H9 (cell line): ENCODE results near the gene PNPLA7. TPM values are rescaled to one million over a fixed set of nuclear protein-coding genes. Genes with fewer than 3 reads are reported as not detected.
A peak's percentile ranks its signal among the peaks of the same experiment; 100 is the strongest.

Experiments
- DNase-seq: peaks from one replicate; pipeline ENCODE4 v3.0.0-alpha.2; 2017
- H2AFZ ChIP-seq: one replicate; pipeline ENCODE4 v1.6.1; 2013; ENCODE audit warnings: mild to moderate bottlenecking, low read length, control low read depth, moderate library complexity
- H2AK5ac ChIP-seq: 2 replicates; pipeline ENCODE4 v1.6.1; 2013; ENCODE audit warnings: low read length, control low read depth, mixed read lengths; ENCODE audit not compliant: insufficient read length
- H2BK120ac ChIP-seq: one replicate; pipeline ENCODE4 v1.6.1; 2013; ENCODE audit warnings: low read depth, mild to moderate bottlenecking, low read length, control low read depth, inconsistent platforms; ENCODE audit not compliant: poor library complexity, severe bottlenecking
- H2BK12ac ChIP-seq: 2 replicates; pipeline ENCODE4 v1.6.1; 2013; ENCODE audit warnings: low read length, control low read depth, mixed read lengths, low read depth; ENCODE audit not compliant: insufficient read length
- H2BK15ac ChIP-seq: 2 replicates; pipeline ENCODE4 v1.6.1; 2013; ENCODE audit warnings: low read depth, low read length, control low read depth
- H2BK20ac ChIP-seq: one replicate; pipeline ENCODE4 v1.6.1; 2013; ENCODE audit warnings: low read depth, mild to moderate bottlenecking, low read length, control low read depth, inconsistent platforms; ENCODE audit not compliant: poor library complexity, severe bottlenecking
- H2BK5ac ChIP-seq: 2 replicates; pipeline ENCODE4 v1.6.1; 2013; ENCODE audit warnings: low read length, control low read depth, mixed read lengths; ENCODE audit not compliant: insufficient read length
- H3K14ac ChIP-seq: 2 replicates; pipeline ENCODE4 v1.6.1; 2013; ENCODE audit warnings: low read length, control low read depth; ENCODE audit not compliant: insufficient read depth
- H3K18ac ChIP-seq: 2 replicates; pipeline ENCODE4 v1.6.1; 2013; ENCODE audit warnings: low read depth, mild to moderate bottlenecking, mixed read lengths, low read length, control low read depth; ENCODE audit not compliant: insufficient read length
- H3K23ac ChIP-seq: 2 replicates; pipeline ENCODE4 v1.6.1; 2013; ENCODE audit warnings: low read length, control low read depth, mixed read lengths, low read depth; ENCODE audit not compliant: insufficient read length
- H3K23me2 ChIP-seq: 2 replicates; pipeline ENCODE4 v1.6.1; 2013; ENCODE audit warnings: low read depth, mild to moderate bottlenecking, mixed read lengths, low read length, control low read depth; ENCODE audit not compliant: insufficient read length, poor library complexity, severe bottlenecking
- H3K27ac ChIP-seq: 2 replicates; pipeline ENCODE4 v1.5.1; 2013; ENCODE audit warnings: low read length, control low read depth, mixed read lengths, low read depth; ENCODE audit not compliant: insufficient read length
- H3K27me3 ChIP-seq: 2 replicates; pipeline ENCODE4 v1.6.1; 2013; ENCODE audit warnings: low read length, control low read depth, inconsistent platforms; ENCODE audit not compliant: insufficient read depth
- H3K4ac ChIP-seq: 2 replicates; pipeline ENCODE4 v1.6.1; 2013; ENCODE audit warnings: low read depth, mild to moderate bottlenecking, control low read depth, inconsistent platforms, low read length, moderate library complexity
- H3K4me1 ChIP-seq: 2 replicates; pipeline ENCODE4 v1.6.1; 2013; ENCODE audit warnings: low read length, control low read depth, inconsistent platforms; ENCODE audit not compliant: insufficient read depth
- H3K4me2 ChIP-seq: 2 replicates; pipeline ENCODE4 v1.6.1; 2013; ENCODE audit warnings: low read length, control low read depth, mixed read lengths; ENCODE audit not compliant: insufficient read length, insufficient read depth
- H3K56ac ChIP-seq: 2 replicates; pipeline ENCODE4 v1.6.1; 2013; ENCODE audit warnings: low read depth, mild to moderate bottlenecking, mixed read lengths, low read length, control low read depth; ENCODE audit not compliant: insufficient read length
- H3K79me1 ChIP-seq: 2 replicates; pipeline ENCODE4 v1.6.1; 2013; ENCODE audit warnings: low read depth, mild to moderate bottlenecking, moderate library complexity, low read length, control low read depth, inconsistent platforms; ENCODE audit not compliant: insufficient read depth, poor library complexity, severe bottlenecking
- H3K79me2 ChIP-seq: 2 replicates; pipeline ENCODE4 v1.6.1; 2013; ENCODE audit warnings: low read length, control low read depth, inconsistent platforms; ENCODE audit not compliant: insufficient read depth
- H3K9ac ChIP-seq: 2 replicates; pipeline ENCODE4 v1.6.1; 2013; ENCODE audit warnings: low read length, control low read depth, mixed read lengths; ENCODE audit not compliant: insufficient read length; ENCODE audit errors: extremely low read depth
- H3K9me3 ChIP-seq: one replicate; pipeline ENCODE4 v1.6.1; 2013; ENCODE audit warnings: low read depth, low read length, inconsistent platforms; ENCODE audit not compliant: control insufficient read depth
- H3T11ph ChIP-seq: one replicate; pipeline ENCODE4 v1.6.1; 2013; ENCODE audit warnings: mild to moderate bottlenecking, low read length, control low read depth, inconsistent platforms
- H4K20me1 ChIP-seq: one replicate; pipeline ENCODE4 v1.6.1; 2013; ENCODE audit not compliant: control insufficient read depth, insufficient read length, insufficient read depth
- H4K5ac ChIP-seq: 2 replicates; pipeline ENCODE4 v1.6.1; 2013; ENCODE audit warnings: low read depth, mild to moderate bottlenecking, mixed read lengths, low read length, control low read depth; ENCODE audit not compliant: insufficient read length
- H4K8ac ChIP-seq: replicated peaks from 2 replicates; pipeline ENCODE4 v1.6.1; 2013; ENCODE audit warnings: low read length, control low read depth, mixed read lengths, low read depth; ENCODE audit not compliant: insufficient read length
- H4K91ac ChIP-seq: 2 replicates; pipeline ENCODE4 v1.6.1; 2013; ENCODE audit warnings: low read depth, mild to moderate bottlenecking, moderate library complexity, mixed read lengths, low read length, control low read depth; ENCODE audit not compliant: insufficient read length
- H3K27ac Mint-ChIP-seq, 3 experiments: 2 replicates in 2 of 3; 3 replicates in 1 of 3; pipeline ENCODE4 v1.8.0; 2020 to 2021; ENCODE audit warnings: mixed read lengths in 3 of 3, mild to moderate bottlenecking in 1 of 3, moderate library complexity in 1 of 3
- H3K27me3 Mint-ChIP-seq: 2 replicates; pipeline ENCODE4 v1.8.0; 2021; ENCODE audit warnings: low read depth, mild to moderate bottlenecking, moderate library complexity, mixed read lengths
- H3K36me3 Mint-ChIP-seq, 3 experiments: 2 replicates in 2 of 3; 3 replicates in 1 of 3; pipeline ENCODE4 v1.8.0; 2020 to 2021; ENCODE audit warnings: low read depth in 3 of 3, mixed read lengths in 3 of 3; ENCODE audit not compliant: insufficient read depth in 1 of 3
- H3K4me1 Mint-ChIP-seq, 2 experiments: 2 replicates each; pipeline ENCODE4 v1.8.0; 2020; ENCODE audit warnings: mixed read lengths in 2 of 2
- H3K4me3 Mint-ChIP-seq, 2 experiments: 2 replicates in 1 of 2; 3 replicates in 1 of 2; pipeline ENCODE4 v1.8.0; 2020 to 2021; ENCODE audit warnings: mild to moderate bottlenecking in 2 of 2, mixed read lengths in 2 of 2, moderate library complexity in 1 of 2
- H3K9me3 Mint-ChIP-seq, 2 experiments: 2 replicates in 1 of 2; 3 replicates in 1 of 2; pipeline ENCODE4 v1.8.0; 2020; ENCODE audit warnings: mild to moderate bottlenecking in 2 of 2, mixed read lengths in 2 of 2, moderate library complexity in 1 of 2
- WGBS: extraction: QIAGEN DNeasy Blood & Tissue Kit; methylation state at CpG from one replicate; pipeline ENCODE4 v1.1.7; 2013; ENCODE audit warnings: missing lambda C conversion rate, low lambda C conversion rate, mixed read lengths; ENCODE audit not compliant: insufficient read length; ENCODE audit errors: extremely low coverage; 5-methylcytosine and 5-hydroxymethylcytosine counted together
- total RNA-seq: library from RNA; stranded (reverse); gene quantifications from 2 replicates; pipeline ENCODE4 v1.2.1, GENCODE V29; 2021
- TF ChIP-seq, protein P1 (sequence below): fragments of 200-600 bp; sonication (generic); conservative IDR thresholded peaks from 3 replicates; pipeline ENCODE4 v1.8.0; 2021; ENCODE audit warnings: antibody characterized with exemption, mild to moderate bottlenecking

The PNPLA7 gene
- total RNA-seq, 1 experiment from 2014 or later = 1.8 TPM

- H3K4me1 Mint-ChIP-seq = no peaks in the 10 kb centered on the region
- Histone ChIP-seq H3K79me2 (no peaks in the 10 kb centered on the region; the same call in 1 of the 2 replicates), H2BK120ac (no peak overlapping the region), H3K56ac (no peak overlapping the region), H3K27me3 (no peaks in the 10 kb centered on the region), H4K5ac (peak overlapping the region; percentile 34), H2BK12ac (no peak overlapping the region), H3K4me2 (no peak overlapping the region), H2BK20ac (no peak overlapping the region), H3K27ac (no peak overlapping the region), H3T11ph (no peak overlapping the region), H4K20me1 (no peaks in the 10 kb centered on the region), H3K9me3 (no peaks in the 10 kb centered on the region), H4K91ac (no peak overlapping the region), H4K8ac (no peak overlapping the region), H3K9ac (no peak overlapping the region), H3K4ac (no peak overlapping the region), H3K79me1 (peaks cover 9% of the 10 kb centered on the region), H2AK5ac (no peak overlapping the region), H2BK5ac (no peak overlapping the region), H3K23me2 (no peaks in the 10 kb centered on the region), H3K14ac (no peak overlapping the region), H2BK15ac (no peak overlapping the region), H3K18ac (no peak overlapping the region), H3K23ac (no peak overlapping the region), H2AFZ (no peak overlapping the region), H3K4me1 (no peaks in the 10 kb centered on the region)
- H3K27me3 Mint-ChIP-seq = no peaks in the 10 kb centered on the region
- TF ChIP-seq, protein P1, sequence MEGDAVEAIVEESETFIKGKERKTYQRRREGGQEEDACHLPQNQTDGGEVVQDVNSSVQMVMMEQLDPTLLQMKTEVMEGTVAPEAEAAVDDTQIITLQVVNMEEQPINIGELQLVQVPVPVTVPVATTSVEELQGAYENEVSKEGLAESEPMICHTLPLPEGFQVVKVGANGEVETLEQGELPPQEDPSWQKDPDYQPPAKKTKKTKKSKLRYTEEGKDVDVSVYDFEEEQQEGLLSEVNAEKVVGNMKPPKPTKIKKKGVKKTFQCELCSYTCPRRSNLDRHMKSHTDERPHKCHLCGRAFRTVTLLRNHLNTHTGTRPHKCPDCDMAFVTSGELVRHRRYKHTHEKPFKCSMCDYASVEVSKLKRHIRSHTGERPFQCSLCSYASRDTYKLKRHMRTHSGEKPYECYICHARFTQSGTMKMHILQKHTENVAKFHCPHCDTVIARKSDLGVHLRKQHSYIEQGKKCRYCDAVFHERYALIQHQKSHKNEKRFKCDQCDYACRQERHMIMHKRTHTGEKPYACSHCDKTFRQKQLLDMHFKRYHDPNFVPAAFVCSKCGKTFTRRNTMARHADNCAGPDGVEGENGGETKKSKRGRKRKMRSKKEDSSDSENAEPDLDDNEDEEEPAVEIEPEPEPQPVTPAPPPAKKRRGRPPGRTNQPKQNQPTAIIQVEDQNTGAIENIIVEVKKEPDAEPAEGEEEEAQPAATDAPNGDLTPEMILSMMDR = no peak
- peaks cover 41 to 50% (median 45%) of the 10 kb centered on the region in 3 experiments for H3K36me3 Mint-ChIP-seq
- peak overlapping the region in 2 of 3 experiments; percentile 63 to 74; a peak in 3 of 7 replicates for H3K27ac Mint-ChIP-seq
- no peaks in the 10 kb centered on the region for H3K9me3 Mint-ChIP-seq
- no CpG with 5 or more reads among the region's 3 CpGs for WGBS
- H3K4me3 Mint-ChIP-seq = no peak overlapping the region
- DNase-seq = no peak
Measured at GRCh38 chr9:137570566-137570965, 20.4 kb upstream of the PNPLA7 start.
